Thyroid gland (tissue), 4 donors: ENCODE data around the gene HOXB2.

Source experiments
- POLR2A ChIP-seq, 2 donors: fragments of 450-650 bp; IDR thresholded peaks; one replicate each; pipeline ENCODE4 v1.6.1; 2017; ENCODE audit warnings: antibody characterized with exemption in 2 of 2, mild to moderate bottlenecking in 2 of 2, moderate library complexity in 1 of 2
- TF ChIP-seq, protein P1 (sequence below), 6 experiments: fragments of 200-600 bp in 3 of 6; fragments of 450-650 bp in 3 of 6; sonication (generic) in 3 of 6; IDR thresholded peaks; one replicate each; pipeline ENCODE4 v1.5.1; 2016 to 2019; ENCODE audit warnings: antibody characterized with exemption in 6 of 6, mild to moderate bottlenecking in 2 of 6, inconsistent platforms in 1 of 6, moderate library complexity in 1 of 6

- no peak for TF ChIP-seq POLR2A (IDR thresholded peaks at IDR 0.05)
- TF ChIP-seq, protein P1, sequence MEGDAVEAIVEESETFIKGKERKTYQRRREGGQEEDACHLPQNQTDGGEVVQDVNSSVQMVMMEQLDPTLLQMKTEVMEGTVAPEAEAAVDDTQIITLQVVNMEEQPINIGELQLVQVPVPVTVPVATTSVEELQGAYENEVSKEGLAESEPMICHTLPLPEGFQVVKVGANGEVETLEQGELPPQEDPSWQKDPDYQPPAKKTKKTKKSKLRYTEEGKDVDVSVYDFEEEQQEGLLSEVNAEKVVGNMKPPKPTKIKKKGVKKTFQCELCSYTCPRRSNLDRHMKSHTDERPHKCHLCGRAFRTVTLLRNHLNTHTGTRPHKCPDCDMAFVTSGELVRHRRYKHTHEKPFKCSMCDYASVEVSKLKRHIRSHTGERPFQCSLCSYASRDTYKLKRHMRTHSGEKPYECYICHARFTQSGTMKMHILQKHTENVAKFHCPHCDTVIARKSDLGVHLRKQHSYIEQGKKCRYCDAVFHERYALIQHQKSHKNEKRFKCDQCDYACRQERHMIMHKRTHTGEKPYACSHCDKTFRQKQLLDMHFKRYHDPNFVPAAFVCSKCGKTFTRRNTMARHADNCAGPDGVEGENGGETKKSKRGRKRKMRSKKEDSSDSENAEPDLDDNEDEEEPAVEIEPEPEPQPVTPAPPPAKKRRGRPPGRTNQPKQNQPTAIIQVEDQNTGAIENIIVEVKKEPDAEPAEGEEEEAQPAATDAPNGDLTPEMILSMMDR (IDR thresholded peaks at IDR 0.05), result no peak
Observed at GRCh38 chr17:48515925-48516900, 28.7 kb downstream of the HOXB2 start.
